Suprapubic skin (tissue), 4 donors: Measurements from ENCODE around the gene REN.

ENCODE experiments used
- CTCF ChIP-seq, 2 donors: fragments of 200-600 bp in 1 of 2; fragments of 450-650 bp in 1 of 2; sonication (generic) in 1 of 2; IDR thresholded peaks; one replicate each; pipeline ENCODE4 v1.5.1; 2016 to 2019; ENCODE audit warnings: antibody characterized with exemption in 2 of 2, mild to moderate bottlenecking in 1 of 2, moderate library complexity in 1 of 2
- EP300 ChIP-seq: sonication (generic); formaldehyde crosslinking; IDR thresholded peaks from one replicate; pipeline ENCODE4 v1.6.1; 2017; ENCODE audit warnings: antibody characterized with exemption
- POLR2A ChIP-seq, 2 donors: fragments of 450-650 bp; IDR thresholded peaks; one replicate each; pipeline ENCODE4 v1.6.1; 2017; ENCODE audit warnings: antibody characterized with exemption in 2 of 2, mild to moderate bottlenecking in 2 of 2, moderate library complexity in 2 of 2
- POLR2AphosphoS5 ChIP-seq, 3 donors: sonication (generic); formaldehyde crosslinking; IDR thresholded peaks; one replicate each; pipeline ENCODE4 v1.6.1; 2017; ENCODE audit warnings: antibody characterized with exemption in 3 of 3

GRCh38 chr1:204130178-204130577 lies 36.0 kb downstream of the REN start:
- TF ChIP-seq CTCF (IDR thresholded peaks at IDR 0.05) (no peak), EP300 (no peak), POLR2AphosphoS5 (IDR thresholded peaks at IDR 0.05) (no peak), POLR2A (IDR thresholded peaks at IDR 0.05) (no peak)
